Measurements from ENCODE around the gene ACE2.
A peak's percentile ranks its signal among the peaks of the same experiment; 100 is the strongest.

ACE2 gene

GRCh38 chrX:15600745-15601144 lies at the start of gene ACE2:
Gene ACE2, minus strand, starts transcription at chrX:15600960. Its CDS starts 49 bp downstream, at chrX:15600911.
- FAIRE-seq = no peak

- FAIRE-seq = peak; percentile 41
Measured at GRCh38 chrX:15647510-15647909, 46.8 kb upstream of the ACE2 start.

GRCh38 chrX:15646543-15646942 lies 45.8 kb upstream of the ACE2 start:
- no peak for FAIRE-seq

- no peak for FAIRE-seq
Measured at GRCh38 chrX:15646031-15646430, 45.3 kb upstream of the ACE2 start.

GRCh38 chrX:15645266-15645665 lies 44.5 kb upstream of the ACE2 start:
- no peak for FAIRE-seq

- no peak for FAIRE-seq
Measured at GRCh38 chrX:15644560-15644872, 43.8 kb upstream of the ACE2 start.

- no peak for FAIRE-seq
Measured at GRCh38 chrX:15643786-15644559, 43.2 kb upstream of the ACE2 start.

- FAIRE-seq = no peak
Measured at GRCh38 chrX:15631637-15632036, 30.9 kb upstream of the ACE2 start.

GRCh38 chrX:15623054-15623453 lies 22.3 kb upstream of the ACE2 start:
- FAIRE-seq = no peak

GRCh38 chrX:15619053-15619755 lies 18.4 kb upstream of the ACE2 start:
- FAIRE-seq = no peak

- FAIRE-seq = no peak
Measured at GRCh38 chrX:15617111-15617510, 16.4 kb upstream of the ACE2 start.

- FAIRE-seq = no peak
Measured at GRCh38 chrX:15616531-15616930, 15.8 kb upstream of the ACE2 start.

- FAIRE-seq = no peak
Measured at GRCh38 chrX:15607067-15607466, 6.3 kb upstream of the ACE2 start.

- no peak for FAIRE-seq
Measured at GRCh38 chrX:15606136-15606535, 5.4 kb upstream of the ACE2 start.

GRCh38 chrX:15605226-15605625 lies 4.5 kb upstream of the ACE2 start:
- no peak for FAIRE-seq

- no peak for FAIRE-seq
Measured at GRCh38 chrX:15602761-15603160, 2.0 kb upstream of the ACE2 start.

GRCh38 chrX:15601932-15602331 lies 1.2 kb upstream of the ACE2 start:
- no peak for FAIRE-seq

GRCh38 chrX:15600049-15600448 lies 711 bp downstream of the ACE2 start:
- no peak for FAIRE-seq

- FAIRE-seq = no peak
Measured at GRCh38 chrX:15599461-15599860, 1.3 kb downstream of the ACE2 start.

- no peak for FAIRE-seq
Measured at GRCh38 chrX:15598026-15598425, 2.7 kb downstream of the ACE2 start.

- FAIRE-seq = no peak
Measured at GRCh38 chrX:15594371-15594770, 6.4 kb downstream of the ACE2 start.

- no peak for FAIRE-seq
Measured at GRCh38 chrX:15579778-15580747, 20.7 kb downstream of the ACE2 start.

GRCh38 chrX:15576019-15576418 lies 24.7 kb downstream of the ACE2 start:
- FAIRE-seq = no peak
